Fibroblast of lung (primary cell): ENCODE measurements around the gene SNX21. TPM values are rescaled to one million over a fixed set of nuclear protein-coding genes. Genes with fewer than 3 reads are reported as not detected.

Experiments used
- DNase-seq, 2 donors: peaks; one replicate each; pipeline versions ENCODE4 v3.0.0 to v3.0.0-alpha.2; 2010; ENCODE audit warnings: low read depth in 2 of 2
- H2AFZ ChIP-seq: 2 replicates; pipeline ENCODE4 v1.5.1; 2012; ENCODE audit warnings: low read length, control low read depth, inconsistent platforms
- H3K27ac ChIP-seq: 2 replicates; pipeline ENCODE4 v1.5.1; 2011; ENCODE audit warnings: low read length, control low read depth; ENCODE audit not compliant: insufficient read depth
- H3K27me3 ChIP-seq: 2 replicates; pipeline ENCODE4 v1.5.1; 2011; ENCODE audit warnings: mild to moderate bottlenecking, low read length; ENCODE audit not compliant: control insufficient read depth, insufficient read depth
- H3K36me3 ChIP-seq: 2 replicates; pipeline ENCODE4 v1.5.1; 2011; ENCODE audit warnings: low read length; ENCODE audit not compliant: control insufficient read depth, insufficient read depth
- H3K4me1 ChIP-seq: 2 replicates; pipeline ENCODE4 v1.5.1; 2011; ENCODE audit warnings: low read length; ENCODE audit not compliant: control insufficient read depth, insufficient read depth; ENCODE audit errors: extremely low read depth
- H3K4me2 ChIP-seq: 2 replicates; pipeline ENCODE4 v1.5.1; 2011; ENCODE audit warnings: low read length, control low read depth; ENCODE audit not compliant: insufficient read depth; ENCODE audit errors: extremely low read depth
- H3K4me3 ChIP-seq, 4 experiments: fragments of 200-600 bp in 1 of 4; sonication (generic) in 1 of 4; replicated peaks in 1 of 4; 2 replicates each; pipeline ENCODE4 v1.5.1; 2011 to 2016; ENCODE audit warnings: low read length in 4 of 4, low read depth in 3 of 4, mild to moderate bottlenecking in 3 of 4, control low read depth in 2 of 4, inconsistent platforms in 1 of 4, mixed read lengths in 1 of 4; ENCODE audit not compliant: insufficient read depth in 1 of 4; ENCODE audit errors: control extremely low read depth in 1 of 4
- H3K79me2 ChIP-seq: 2 replicates; pipeline ENCODE4 v1.5.1; 2012; ENCODE audit warnings: mild to moderate bottlenecking, low read length, inconsistent platforms; ENCODE audit not compliant: control insufficient read depth, insufficient read depth
- H3K9ac ChIP-seq: 2 replicates; pipeline ENCODE4 v1.5.1; 2011; ENCODE audit warnings: mild to moderate bottlenecking, low read length, control low read depth; ENCODE audit not compliant: insufficient read depth
- H3K9me3 ChIP-seq: 2 replicates; pipeline ENCODE4 v1.5.1; 2012; ENCODE audit warnings: low read depth, low read length; ENCODE audit not compliant: control insufficient read depth, insufficient read depth
- H4K20me1 ChIP-seq: 2 replicates; pipeline ENCODE4 v1.5.1; 2011; ENCODE audit warnings: low read length; ENCODE audit not compliant: control insufficient read depth, insufficient read depth; ENCODE audit errors: extremely low read depth
- CTCF ChIP-seq, 2 donors: IDR thresholded peaks in 1 of 2; conservative IDR thresholded peaks in 1 of 2; 1 replicate in 1 of 2; 2 replicates in 1 of 2; pipeline ENCODE4 v1.5.1; 2011 to 2012; ENCODE audit warnings: low read length in 2 of 2, control low read depth in 1 of 2, inconsistent platforms in 1 of 2, low read depth in 1 of 2, mild to moderate bottlenecking in 1 of 2
- EZH2 ChIP-seq: IDR thresholded peaks from 2 replicates; pipeline ENCODE4 v1.5.1; 2012; ENCODE audit warnings: low read length, control low read depth, mild to moderate bottlenecking; ENCODE audit errors: missing control alignments
- polyA plus RNA-seq, 2 donors: library from polyadenylated mRNA; depleted of rRNA in 1 of 2; stranded (reverse) in 1 of 2; unstranded in 1 of 2; fragments of >200 nt; gene quantifications; 2 replicates each; pipeline ENCODE4 v1.2.1, GENCODE V29; 2011 to 2012; ENCODE audit warnings: missing spikeins in 1 of 2
- total RNA-seq: library from RNA; depleted of rRNA; stranded (reverse); fragments of >200 nt; gene quantifications from 2 replicates; pipeline ENCODE4 v1.2.1, GENCODE V29; 2014

SNX21 gene
- total and polyA plus RNA-seq, 2 donors (not counting 1 experiment from before 2014, with no cell fraction given), result 21.8 to 101 TPM

DNA sequence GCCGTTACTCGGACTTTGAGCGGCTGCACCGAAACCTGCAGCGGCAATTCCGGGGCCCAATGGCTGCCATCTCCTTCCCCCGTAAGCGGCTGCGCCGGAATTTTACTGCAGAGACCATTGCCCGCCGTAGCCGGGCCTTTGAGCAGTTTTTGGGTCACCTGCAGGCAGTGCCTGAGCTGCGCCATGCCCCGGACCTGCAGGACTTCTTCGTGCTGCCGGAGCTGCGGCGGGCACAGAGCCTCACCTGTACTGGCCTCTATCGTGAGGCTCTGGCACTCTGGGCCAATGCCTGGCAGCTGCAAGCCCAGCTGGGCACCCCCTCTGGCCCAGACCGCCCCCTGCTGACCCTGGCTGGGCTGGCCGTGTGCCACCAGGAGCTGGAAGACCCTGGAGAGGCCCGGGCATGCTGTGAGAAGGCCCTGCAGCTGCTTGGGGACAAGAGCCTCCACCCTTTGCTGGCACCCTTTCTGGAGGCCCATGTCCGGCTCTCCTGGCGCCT, 7.2 kb downstream of the SNX21 start:
- Histone ChIP-seq H3K4me1 (peaks cover 7% of the 10 kb centered on the region), H3K79me2 (peaks cover 2% of the 10 kb centered on the region), H3K36me3 (peaks cover 24% of the 10 kb centered on the region), H3K27ac (no peak overlapping the region), H4K20me1 (no peaks in the 10 kb centered on the region), H3K9me3 (no peaks in the 10 kb centered on the region), H3K27me3 (no peaks in the 10 kb centered on the region), H3K9ac (no peak overlapping the region), H3K4me3 (no peak overlapping the region), H3K4me2 (no peak overlapping the region), H2AFZ (no peak overlapping the region)
- TF ChIP-seq CTCF (conservative IDR thresholded peaks at IDR 0.05 in 1 of 2, IDR thresholded peaks at IDR 0.05 in 1 of 2; ENCODE audit: low read depth in 1 of 2, low read length in 2 of 2), result no peak
- TF ChIP-seq EZH2, result no peak
- DNase-seq, result no peak

- TF ChIP-seq EZH2, result no peak
- no peak for TF ChIP-seq CTCF (conservative IDR thresholded peaks at IDR 0.05 in 1 of 2, IDR thresholded peaks at IDR 0.05 in 1 of 2; ENCODE audit: low read depth in 1 of 2, low read length in 2 of 2)
- peaks cover 24% of the 10 kb centered on the region for H3K36me3 ChIP-seq
- DNase-seq, result no peak
- peaks cover 1% of the 10 kb centered on the region for H3K79me2 ChIP-seq
- no peaks in the 10 kb centered on the region for H4K20me1 ChIP-seq
- peaks cover 2% of the 10 kb centered on the region for H3K4me1 ChIP-seq
- peak overlapping the region; percentile 3 for H3K27ac ChIP-seq
- no peaks in the 10 kb centered on the region for H3K9me3 ChIP-seq
- H3K4me3 ChIP-seq, result no peak overlapping the region
- no peak overlapping the region for H2AFZ ChIP-seq
- no peaks in the 10 kb centered on the region for H3K27me3 ChIP-seq
- H3K4me2 ChIP-seq, result no peak overlapping the region
- no peak overlapping the region for H3K9ac ChIP-seq
Observed at GRCh38 chr20:45841407-45842129, 8.0 kb downstream of the SNX21 start.

DNA sequence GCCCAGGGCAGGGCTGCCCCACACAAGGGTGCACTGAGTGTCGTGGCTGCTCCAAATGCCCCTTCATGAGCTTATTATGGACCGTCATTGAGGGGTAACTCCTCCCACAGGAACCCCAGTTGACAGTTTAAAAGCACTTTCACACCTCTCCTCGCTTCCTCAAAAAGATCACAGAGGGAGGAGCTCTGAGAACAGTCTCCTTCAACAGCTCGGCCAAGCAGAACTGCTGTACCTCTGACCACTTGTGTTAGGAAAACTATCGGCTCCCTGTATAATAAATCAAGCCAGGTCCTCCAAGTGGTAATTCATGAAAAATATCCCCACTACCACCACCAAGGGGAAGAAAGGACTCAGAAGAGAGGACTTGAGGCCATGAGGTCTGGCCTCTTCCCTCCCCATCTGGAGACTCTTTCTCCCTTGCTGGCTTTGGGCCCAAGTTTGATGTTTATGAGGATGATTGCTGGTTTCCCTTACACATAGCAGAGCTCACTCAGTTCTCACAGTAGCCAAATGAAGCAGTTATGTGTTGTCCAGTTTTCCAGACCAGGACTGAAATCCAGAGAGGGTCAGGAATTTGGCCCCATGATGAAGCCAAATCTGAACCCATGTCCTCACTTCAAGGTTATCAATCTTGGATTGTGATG, 8.7 kb downstream of the SNX21 start:
- Histone ChIP-seq H3K4me2 (no peak overlapping the region), H3K27me3 (no peaks in the 10 kb centered on the region), H3K27ac (peak overlapping the region; percentile 7), H3K9me3 (no peaks in the 10 kb centered on the region), H3K4me1 (no peaks in the 10 kb centered on the region), H3K36me3 (peaks cover 24% of the 10 kb centered on the region), H4K20me1 (no peaks in the 10 kb centered on the region), H3K9ac (no peak overlapping the region), H3K4me3 (no peak overlapping the region), H2AFZ (no peak overlapping the region), H3K79me2 (no peaks in the 10 kb centered on the region)
- DNase-seq, result peak; percentile 12 to 69
- no peak for TF ChIP-seq EZH2
- no peak for TF ChIP-seq CTCF (conservative IDR thresholded peaks at IDR 0.05 in 1 of 2, IDR thresholded peaks at IDR 0.05 in 1 of 2; ENCODE audit: low read depth in 1 of 2, low read length in 2 of 2)
